WI38 (cell line): ENCODE data around the gene ZDHHC22.

ENCODE experiments used
- H3K4me3 ChIP-seq: 2 replicates; pipeline ENCODE4 v1.5.1; 2011; ENCODE audit warnings: low read depth, mild to moderate bottlenecking, control low read depth, low read length
- CTCF ChIP-seq: IDR thresholded peaks from 2 replicates; pipeline ENCODE4 v1.5.1; 2012; ENCODE audit warnings: low read depth, mild to moderate bottlenecking, control low read depth, low read length

Gene ZDHHC22

GRCh38 chr14:77125823-77126325 is 15.7 kb downstream of the ZDHHC22 start:
- no peak for TF ChIP-seq CTCF
- no peak overlapping the region for H3K4me3 ChIP-seq

GRCh38 chr14:77125281-77125801 is 16.2 kb downstream of the ZDHHC22 start:
- H3K4me3 ChIP-seq = no peak overlapping the region
- TF ChIP-seq CTCF = no peak

GRCh38 chr14:77124345-77125280 is 17.0 kb downstream of the ZDHHC22 start:
- TF ChIP-seq CTCF = no peak
- peak overlapping the region; percentile 41 for H3K4me3 ChIP-seq

GRCh38 chr14:77123381-77124325 is 17.9 kb downstream of the ZDHHC22 start:
- H3K4me3 ChIP-seq = no peak overlapping the region

GRCh38 chr14:77122526-77123125 is 19.0 kb downstream of the ZDHHC22 start:
- no peak overlapping the region for H3K4me3 ChIP-seq
- TF ChIP-seq CTCF = no peak

More at GRCh38 chr14:77123381-77124325, 17.9 kb downstream of the ZDHHC22 start:
- no peak for TF ChIP-seq CTCF

GRCh38 chr14:77120771-77121743 is 20.5 kb downstream of the ZDHHC22 start:
- H3K4me3 ChIP-seq = no peak overlapping the region
- no peak for TF ChIP-seq CTCF
